HUDEP-2 (cell line): Measurements from ENCODE around the gene MYL1.

ENCODE experiments used
- DNase-seq, 76 experiments: peaks; one replicate each; lab custom pipeline; 2025; ENCODE audit not compliant: unreplicated experiment in 76 of 76; lab: John Stamatoyannopoulos, UW

The MYL1 gene

GRCh38 chr2:210268281-210268680 is 46.7 kb downstream of the MYL1 start:
- DNase-seq, result no peak

- no peak for DNase-seq
Observed at GRCh38 chr2:210267698-210268097, 47.3 kb downstream of the MYL1 start.

- DNase-seq, result no peak
Observed at GRCh38 chr2:210264282-210264681, 50.7 kb downstream of the MYL1 start.

- DNase-seq, result no peak
Observed at GRCh38 chr2:210263841-210264240, 51.1 kb downstream of the MYL1 start.

- no peak for DNase-seq
Observed at GRCh38 chr2:210262036-210262435, 52.9 kb downstream of the MYL1 start.

GRCh38 chr2:210259687-210260086 is 55.3 kb downstream of the MYL1 start:
- no peak for DNase-seq

- no peak for DNase-seq
Observed at GRCh38 chr2:210252699-210253606, 62.0 kb downstream of the MYL1 start.

GRCh38 chr2:210250622-210251021 is 64.4 kb downstream of the MYL1 start:
- no peak for DNase-seq
